Adrenal gland (tissue), 5 donors: Measurements from ENCODE around the gene LRRC14B.

ENCODE experiments used
- CTCF ChIP-seq, 6 experiments: fragments of 450-650 bp in 4 of 6; fragments of 200-600 bp in 2 of 6; sonication (generic) in 1 of 6; IDR thresholded peaks; 1 replicate in 5 of 6; 2 replicates in 1 of 6; pipeline versions ENCODE4 v1.5.1 to v1.8.0; 2016 to 2021; ENCODE audit warnings: antibody characterized with exemption in 6 of 6, mild to moderate bottlenecking in 2 of 6, moderate library complexity in 1 of 6
- POLR2A ChIP-seq, 2 donors: fragments of 450-650 bp; IDR thresholded peaks; one replicate each; pipeline ENCODE4 v1.6.1; 2017; ENCODE audit warnings: antibody characterized with exemption in 2 of 2, mild to moderate bottlenecking in 2 of 2, moderate library complexity in 1 of 2
- donor health status: DM: no; HTN: no; CAD: no.

DNA sequence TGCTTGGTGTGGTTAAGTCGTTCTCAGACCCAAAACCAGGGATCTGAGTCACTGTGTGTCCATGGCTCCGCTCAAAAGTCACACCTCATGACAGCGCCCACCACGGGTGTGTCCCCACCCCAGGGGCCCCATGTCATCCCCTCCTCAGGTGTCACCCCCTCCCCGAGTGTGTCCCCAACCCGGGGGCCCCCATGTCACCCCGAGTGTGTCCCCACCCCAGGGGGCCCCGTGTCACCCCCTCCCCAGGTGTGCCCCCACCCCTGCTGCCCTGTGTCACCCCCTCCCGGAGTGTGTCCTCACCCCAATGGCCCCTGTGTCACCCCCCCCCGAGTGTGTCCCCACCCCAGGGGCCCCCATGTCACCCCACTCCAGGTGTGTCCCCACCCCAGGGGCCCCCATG lies 5.1 kb downstream of the LRRC14B start:
- TF ChIP-seq POLR2A (IDR thresholded peaks at IDR 0.05) (no peak), CTCF (IDR thresholded peaks at IDR 0.05) (no peak)
